Measurements from ENCODE around the gene KDM3B.

KDM3B gene

GRCh38 chr5:138450971-138451370 is 98.5 kb downstream of the KDM3B start:
- DNase-seq: no peak

- no peak for DNase-seq
Measured at GRCh38 chr5:138452720-138453119, 100.2 kb downstream of the KDM3B start.

- no peak for DNase-seq
Measured at GRCh38 chr5:138453590-138453989, 101.1 kb downstream of the KDM3B start.

GRCh38 chr5:138454121-138454520 is 101.6 kb downstream of the KDM3B start:
- DNase-seq: no peak

GRCh38 chr5:138455232-138455930 is 102.9 kb downstream of the KDM3B start:
- no peak for DNase-seq

GRCh38 chr5:138457531-138458275 is 105.2 kb downstream of the KDM3B start:
- no peak for DNase-seq

- DNase-seq: no peak
Measured at GRCh38 chr5:138458384-138458783, 105.9 kb downstream of the KDM3B start.

GRCh38 chr5:138458856-138459255 is 106.4 kb downstream of the KDM3B start:
- no peak for DNase-seq

- DNase-seq: no peak
Measured at GRCh38 chr5:138459311-138459933, 106.9 kb downstream of the KDM3B start.

- no peak for DNase-seq
Measured at GRCh38 chr5:138460032-138460693, 107.7 kb downstream of the KDM3B start.

- no peak for DNase-seq
Measured at GRCh38 chr5:138461343-138462125, 109.0 kb downstream of the KDM3B start.

GRCh38 chr5:138463419-138464007 is 111.0 kb downstream of the KDM3B start:
- no peak for DNase-seq

- peak; percentile 70 for DNase-seq
Measured at GRCh38 chr5:138464008-138464387, 111.5 kb downstream of the KDM3B start.

GRCh38 chr5:138464388-138465260 is 112.1 kb downstream of the KDM3B start:
- DNase-seq: peak; percentile 89

- DNase-seq: peak; percentile 74
Measured at GRCh38 chr5:138465261-138466124, 113.0 kb downstream of the KDM3B start, which contains the start of gene EGR1. EGR1 (plus strand) TSS chr5:138465479; CDS start chr5:138465762, 283 bp downstream.

- DNase-seq: no peak
Measured at GRCh38 chr5:138466125-138466899, 113.8 kb downstream of the KDM3B start.

GRCh38 chr5:138466900-138467710 is 114.6 kb downstream of the KDM3B start:
- no peak for DNase-seq

- no peak for DNase-seq
Measured at GRCh38 chr5:138467711-138468132, 115.2 kb downstream of the KDM3B start.

All from NCI-H1436 treated with DMSO at 0.1 percent for 48 hours (cell line).